ENCODE measurements around the gene C3orf62. TPM values are rescaled to one million over a fixed set of nuclear protein-coding genes. Genes with fewer than 3 reads are reported as not detected.
"Not testable (repeated sequence)": the region's sequence is repeated elsewhere in the genome, so short reads cannot be mapped to it uniquely, and the experiment has no call there.

The C3orf62 gene
- total RNA-seq, 1 donor from 2014 or later, result 1.8 TPM

DNA sequence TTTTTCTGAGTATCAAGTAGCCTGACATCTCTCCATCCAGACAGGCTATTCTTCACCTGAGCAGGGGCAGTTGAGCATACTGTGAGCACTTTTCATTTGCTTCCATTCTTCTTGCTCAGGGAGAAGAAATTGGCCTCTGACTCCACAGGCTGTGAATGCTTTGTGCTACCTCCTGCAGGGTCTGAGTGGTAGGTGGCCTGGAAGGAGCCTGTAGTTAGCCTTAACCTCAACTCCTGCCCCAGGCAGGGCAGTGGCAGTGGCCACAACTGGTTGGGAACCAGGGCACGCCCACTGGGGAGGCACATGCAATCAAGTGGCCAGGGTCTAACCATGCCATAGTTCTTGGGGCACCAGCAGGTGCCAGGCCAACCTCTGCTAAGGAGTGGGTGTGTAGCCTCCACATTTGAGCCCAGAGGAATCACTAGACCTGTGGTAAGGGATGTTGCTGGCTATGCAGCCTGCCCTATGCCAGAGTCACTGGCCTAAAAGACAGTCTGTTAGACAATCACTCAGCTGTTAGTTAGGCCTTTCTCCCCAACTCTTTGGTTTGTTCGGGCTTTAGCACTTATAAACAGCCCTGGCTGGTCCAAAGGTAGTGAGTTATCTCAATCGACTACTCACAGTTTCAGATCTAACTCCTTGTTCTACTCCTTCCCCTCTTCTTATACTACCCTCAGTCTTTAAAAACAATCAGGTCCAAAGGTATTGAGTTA lies 7.4 kb downstream of the C3orf62 start:
- no peak for DNase-seq (ENCODE audit: low read depth in 2 of 2)

DNA sequence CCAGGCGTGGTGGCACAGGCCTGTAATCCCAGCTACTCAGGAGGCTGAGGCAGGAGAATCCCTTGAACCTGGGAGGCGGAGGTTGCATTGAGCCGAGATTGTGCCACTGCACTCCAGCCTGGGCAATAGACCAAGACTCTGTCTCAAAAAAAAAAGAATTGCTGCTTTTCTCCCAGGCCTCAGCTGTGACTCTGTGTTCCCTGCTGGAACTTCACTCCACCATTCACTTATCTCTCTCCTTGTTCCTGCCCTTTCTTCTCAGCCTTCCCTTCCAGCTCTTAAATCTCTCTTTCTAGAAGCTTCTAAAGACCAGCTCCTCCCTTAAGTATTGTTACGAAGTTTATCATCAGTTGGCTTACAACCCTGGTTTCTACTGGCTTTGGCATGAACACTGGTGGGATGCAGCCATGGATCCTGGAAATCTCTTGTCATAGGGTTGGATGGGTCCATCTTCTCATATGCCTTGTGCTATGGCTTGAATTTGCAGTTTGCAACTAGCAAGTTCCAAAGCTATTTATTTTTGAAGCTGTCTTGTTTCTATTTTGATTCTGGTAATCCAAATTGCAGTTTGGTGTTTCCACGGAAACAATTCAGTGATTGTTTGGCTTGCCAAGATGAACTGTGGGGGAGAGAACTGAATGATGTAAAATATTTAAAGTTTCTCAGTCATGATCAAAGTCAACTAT lies 10.5 kb downstream of the C3orf62 start:
- peak in 1 of 2 donors; percentile 29 for DNase-seq (ENCODE audit: low read depth in 2 of 2)

DNA sequence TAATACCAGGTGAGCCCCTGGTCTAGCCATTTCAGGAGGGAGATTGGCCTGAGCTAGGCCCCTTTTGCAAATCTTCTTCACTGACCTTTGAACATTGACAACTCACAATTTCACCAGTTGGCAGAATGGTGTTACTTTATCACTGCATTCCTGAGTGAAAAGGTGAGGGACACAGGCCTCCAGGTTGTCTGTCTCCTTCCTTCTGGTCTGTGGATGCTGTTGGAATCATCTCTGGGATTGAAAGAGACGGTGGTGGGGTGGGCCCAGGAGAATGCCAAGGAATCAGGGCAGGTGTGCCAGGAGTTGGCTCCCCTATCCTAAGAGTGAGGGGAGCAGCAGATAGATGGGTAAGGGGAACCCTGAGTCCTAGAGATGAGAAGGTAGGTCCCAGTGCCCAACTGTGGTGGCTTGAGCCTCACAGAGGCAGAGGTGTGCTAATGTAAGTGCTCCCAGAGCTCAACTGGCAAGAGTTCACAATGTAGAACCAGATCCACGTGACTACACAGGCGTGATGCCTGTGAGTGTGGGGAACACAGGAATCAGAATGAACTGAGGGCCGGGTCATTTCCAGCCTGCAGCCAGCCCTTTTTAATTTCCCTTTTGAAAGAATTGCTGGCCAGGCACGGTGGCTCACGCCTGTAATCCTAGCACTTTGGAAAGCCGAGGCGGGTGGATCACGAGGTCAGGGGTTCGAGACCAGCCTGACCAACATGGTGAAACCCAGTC lies 11.2 kb downstream of the C3orf62 start:
- DNase-seq (ENCODE audit: low read depth in 2 of 2), result peak in 1 of 2 donors; percentile 52

DNA sequence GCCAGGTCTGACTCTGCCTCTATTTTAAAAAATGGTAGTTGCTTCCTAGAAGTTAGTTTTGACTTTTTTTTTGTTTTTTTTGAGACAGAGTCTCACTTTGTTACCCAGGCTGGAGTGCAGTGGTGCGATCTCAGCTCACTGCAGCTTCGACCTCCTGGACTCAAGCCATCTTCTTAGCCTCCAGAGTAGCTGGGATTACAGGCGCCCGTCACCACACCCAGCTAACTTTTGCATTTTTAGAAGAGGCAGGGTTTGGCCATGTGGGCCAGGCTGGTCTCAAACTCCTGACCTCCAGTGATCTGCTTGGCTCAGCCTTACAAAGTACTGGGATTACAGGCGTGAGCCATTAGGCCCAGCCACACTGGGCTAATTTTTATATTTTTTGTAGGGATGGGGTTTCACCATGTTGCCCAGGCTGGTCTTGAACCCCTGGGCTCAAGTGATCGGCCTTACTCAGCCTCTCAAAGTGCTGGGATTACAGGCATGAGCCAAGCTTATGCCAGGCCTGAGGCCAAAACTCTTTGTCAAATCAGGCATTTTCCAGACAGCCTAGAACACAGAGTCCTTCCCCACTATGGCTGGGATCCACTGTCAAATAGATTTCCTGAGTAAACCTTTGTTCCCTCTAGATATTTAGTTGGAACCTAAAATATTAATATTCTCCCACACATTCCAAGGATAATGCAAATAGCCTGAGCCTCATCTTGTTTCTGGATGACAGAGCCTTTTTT lies 13.7 kb downstream of the C3orf62 start:
- DNase-seq (ENCODE audit: low read depth in 2 of 2), result no peak

DNA sequence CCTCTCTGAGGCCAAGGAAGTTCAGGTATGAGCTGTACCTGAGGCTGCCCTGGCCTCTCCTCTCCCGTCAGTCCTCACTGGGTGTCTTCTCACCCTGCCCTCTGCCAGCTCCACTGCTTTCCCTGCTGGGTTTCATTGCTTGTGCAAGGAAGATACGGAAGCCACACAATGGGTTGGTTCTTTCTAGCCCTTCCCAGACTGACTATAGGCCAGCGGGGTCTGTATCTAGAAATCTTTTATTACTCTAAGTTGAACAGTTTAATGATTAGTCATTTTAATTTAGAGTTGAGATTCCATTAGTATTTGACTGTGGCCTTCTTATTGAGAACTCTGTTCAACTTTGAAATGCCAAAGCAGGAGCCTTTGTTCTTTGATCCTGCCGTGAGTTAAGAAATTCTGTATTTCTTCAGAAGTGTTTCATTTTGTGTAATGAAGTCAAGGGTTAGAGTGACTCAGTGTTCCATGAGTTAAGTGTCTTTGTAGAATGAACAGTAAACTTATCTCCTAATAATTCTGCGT lies 16.2 kb downstream of the C3orf62 start:
- no peak for DNase-seq (ENCODE audit: low read depth in 2 of 2)

DNA sequence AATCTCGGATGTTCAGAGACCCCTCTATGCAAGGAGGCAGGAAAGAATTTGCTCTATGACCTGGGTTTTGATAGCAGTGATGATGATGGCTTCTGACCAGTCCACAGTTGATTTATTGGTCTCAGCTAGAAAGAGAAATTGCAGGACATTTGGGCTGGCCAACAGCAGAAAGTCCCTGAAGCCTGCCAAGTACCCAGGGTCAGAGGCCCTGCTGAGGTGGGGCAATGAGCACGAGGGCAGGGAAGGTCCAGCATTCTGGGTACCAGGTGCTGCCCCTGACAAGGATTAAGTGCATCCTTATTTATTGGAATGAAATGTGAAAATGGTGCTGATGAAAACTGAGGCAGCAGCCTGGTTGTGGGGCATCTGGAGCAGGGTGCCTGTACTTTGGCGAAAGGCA lies 19.8 kb downstream of the C3orf62 start:
- no peak for DNase-seq (ENCODE audit: low read depth in 2 of 2)

DNA sequence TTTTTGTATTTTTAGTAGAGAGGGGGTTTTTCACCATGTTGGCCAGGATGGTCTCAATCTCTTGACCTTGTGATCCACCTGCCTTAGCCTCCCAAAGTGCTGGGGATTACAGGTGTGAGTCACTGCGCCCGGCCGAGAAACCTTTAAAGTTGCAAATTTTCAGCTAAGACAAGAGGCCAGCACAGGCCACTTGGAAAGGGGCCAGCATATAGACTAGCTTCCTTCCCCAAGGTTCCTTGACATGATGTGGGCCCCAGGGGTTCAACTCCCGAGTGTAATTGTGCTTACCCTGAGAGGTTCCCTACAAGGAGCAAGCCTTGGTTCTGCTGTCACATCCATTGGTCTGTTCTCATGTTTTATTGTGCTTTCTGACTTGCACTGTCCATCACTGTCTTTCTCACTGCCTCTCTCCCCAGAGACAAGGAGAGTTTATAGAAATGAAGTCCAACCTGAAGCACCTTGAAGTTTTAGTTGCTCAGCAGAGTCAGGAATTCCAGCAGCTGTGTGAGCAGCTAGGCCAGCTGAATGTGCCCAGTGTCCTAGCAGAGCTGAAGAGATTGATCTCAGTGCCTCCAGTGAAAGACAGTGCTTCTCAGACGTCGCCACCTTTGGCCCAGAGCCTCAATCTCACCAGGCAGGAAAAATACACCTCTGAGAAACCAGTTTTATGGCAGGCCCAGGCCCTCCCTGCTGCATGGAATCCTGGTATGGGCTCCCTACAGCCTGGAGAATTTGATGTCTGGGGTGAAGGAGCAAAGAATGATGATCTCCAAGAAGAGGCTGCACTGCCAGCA lies 21.1 kb downstream of the C3orf62 start:
- no peak for DNase-seq (ENCODE audit: low read depth in 2 of 2)

DNA sequence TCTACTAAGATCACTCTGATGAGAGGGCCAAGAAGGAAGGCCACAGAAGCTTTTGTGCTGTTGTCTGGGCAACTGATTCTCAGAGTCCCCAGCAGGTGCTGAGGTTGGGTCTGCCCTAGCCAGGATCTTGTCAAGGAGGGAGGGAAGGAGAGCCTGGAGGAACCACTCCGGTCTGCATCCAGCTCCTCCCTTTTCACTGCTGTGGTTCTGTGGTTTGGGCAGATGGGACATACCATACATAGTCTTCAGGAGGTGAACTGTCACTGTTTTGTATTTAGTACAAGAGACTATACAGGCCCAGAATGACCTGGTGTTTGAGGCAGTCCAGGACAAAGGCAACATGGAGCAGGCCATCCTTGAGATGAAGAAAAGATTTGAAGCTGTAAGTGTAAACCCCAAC lies 21.9 kb downstream of the C3orf62 start:
- no peak for DNase-seq (ENCODE audit: low read depth in 2 of 2)

DNA sequence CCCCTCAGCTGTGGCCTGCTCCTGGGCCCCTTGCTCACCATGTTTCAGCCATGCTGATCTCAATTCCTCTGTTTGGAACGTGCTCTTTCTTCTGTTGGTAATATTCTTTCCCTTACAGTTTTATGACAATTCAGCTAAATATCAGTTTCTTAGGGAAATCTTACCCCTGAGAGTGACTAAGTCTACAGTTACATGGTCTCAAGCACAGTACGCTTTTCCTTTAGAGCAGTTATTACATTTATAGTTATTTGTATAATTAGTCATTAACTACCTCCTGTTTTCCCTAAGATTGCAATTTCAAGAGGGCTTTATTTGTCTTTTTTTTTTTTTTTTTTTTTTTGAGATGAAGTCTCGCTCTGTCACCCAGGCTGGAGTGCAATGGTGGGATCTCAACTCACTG lies 23.5 kb downstream of the C3orf62 start:
- DNase-seq (ENCODE audit: low read depth in 2 of 2), result no peak

DNA sequence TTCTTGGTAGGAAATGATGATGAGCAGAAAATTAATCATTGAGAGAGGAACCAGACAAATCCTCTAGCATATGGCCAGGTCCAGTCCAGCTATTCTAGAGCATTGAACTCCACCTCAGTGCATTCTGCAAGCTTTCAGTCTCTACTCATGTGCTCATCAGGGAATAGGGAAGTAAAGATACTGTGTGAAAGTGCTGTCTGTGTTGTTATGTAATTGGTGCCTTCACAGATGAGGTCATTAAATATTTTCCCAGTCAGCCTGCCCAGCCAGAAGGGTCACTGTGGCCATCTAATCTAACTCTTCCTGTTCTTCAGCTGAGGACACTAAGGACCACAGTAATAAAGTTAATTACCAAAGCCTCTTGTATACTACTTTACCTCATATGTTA lies 28.2 kb downstream of the C3orf62 start:
- peak; percentile 21 to 48 for DNase-seq (ENCODE audit: low read depth in 2 of 2)

DNA sequence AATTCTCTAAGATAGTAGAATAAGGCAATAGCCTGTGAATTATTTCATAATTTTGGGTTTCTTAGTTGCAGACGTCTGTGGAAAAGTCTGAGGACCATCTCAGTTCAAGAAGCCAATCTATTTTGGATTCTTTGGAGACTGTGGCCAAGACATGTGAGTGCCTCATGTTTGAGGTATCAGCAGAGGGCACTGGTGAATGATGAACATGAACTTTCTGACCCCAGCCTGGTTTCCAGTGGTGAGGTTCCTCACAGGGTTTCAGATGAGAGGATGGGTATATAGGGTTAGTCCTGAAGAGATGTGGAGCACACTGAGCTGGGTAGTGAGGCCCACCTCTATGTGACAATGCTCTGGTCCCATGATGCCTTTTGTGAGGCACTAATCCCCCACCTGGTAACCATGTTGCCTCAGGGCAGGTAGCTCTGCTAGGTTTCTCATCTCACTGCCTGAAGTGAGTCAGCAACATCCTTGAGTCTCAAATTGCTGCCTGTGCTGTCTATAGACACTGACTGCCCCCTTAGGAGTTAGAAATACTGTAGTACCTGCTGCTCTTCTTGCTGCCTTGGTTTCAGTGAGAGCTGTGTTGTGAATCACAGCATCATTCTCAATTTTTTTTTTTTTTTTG lies 32.3 kb downstream of the C3orf62 start:
- no peak for DNase-seq (ENCODE audit: low read depth in 2 of 2)

DNA sequence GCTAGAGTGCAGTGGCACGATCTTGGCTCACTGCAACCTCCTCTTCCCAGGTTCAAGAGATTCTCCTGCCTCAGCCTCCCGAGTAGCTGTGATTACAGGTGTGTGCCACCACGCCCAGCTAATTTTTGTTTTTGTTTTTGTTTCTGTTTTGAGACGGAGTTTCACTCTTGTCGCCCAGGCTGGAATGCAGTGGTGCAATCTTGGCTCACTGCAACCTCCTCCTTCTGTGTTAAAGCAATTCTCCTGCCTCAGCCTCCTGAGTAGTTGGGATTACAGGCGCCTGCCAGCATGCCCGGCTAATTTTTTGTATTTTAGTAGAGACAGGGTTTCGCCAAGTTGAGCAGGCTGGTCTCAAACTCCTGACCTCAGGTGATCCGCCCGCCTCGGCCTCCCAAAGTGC lies 36.9 kb downstream of the C3orf62 start:
- DNase-seq (ENCODE audit: low read depth in 2 of 2), result not testable (repeated sequence)

DNA sequence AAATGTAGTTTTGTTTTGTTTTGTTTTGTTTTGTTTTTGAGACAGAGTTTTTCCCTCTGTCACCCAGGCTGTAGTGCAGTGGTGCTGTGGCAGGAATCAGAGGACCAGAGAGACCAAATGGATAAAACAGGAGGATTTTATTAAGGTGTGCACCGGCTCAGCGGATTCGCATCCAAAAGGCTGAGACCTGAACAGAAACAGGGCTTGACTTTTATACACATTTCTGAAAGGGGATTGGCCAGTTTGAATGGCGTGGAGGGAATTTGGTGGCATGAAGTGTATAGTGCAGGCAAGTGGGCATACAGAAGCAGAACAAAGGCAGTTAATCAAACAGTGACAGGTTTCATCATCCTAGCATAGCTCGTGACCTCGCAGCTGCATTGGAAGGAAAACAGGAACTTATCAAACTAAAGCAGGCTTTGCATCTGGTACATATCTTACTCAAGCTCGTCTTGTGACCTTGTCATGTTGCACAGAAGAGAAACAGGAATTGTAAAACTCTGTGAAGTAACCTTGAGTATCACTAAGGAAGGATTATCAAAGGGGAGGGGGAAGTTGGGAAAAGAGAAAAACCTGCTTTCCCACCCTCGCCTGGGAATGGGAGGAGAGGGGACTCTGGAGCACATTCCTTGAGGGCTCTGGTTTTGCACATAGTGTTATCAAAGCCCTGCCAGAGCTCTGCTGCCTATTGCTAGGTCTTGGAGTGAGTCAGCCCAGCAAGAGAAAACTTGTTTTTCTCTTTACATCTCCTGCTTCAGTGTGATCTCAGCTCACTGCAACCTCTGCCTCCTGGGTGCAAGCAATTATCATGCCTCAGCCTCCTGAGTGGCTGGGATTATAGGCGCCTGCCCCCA lies 38.5 kb downstream of the C3orf62 start:
- peak; percentile 86 to 95 for DNase-seq (ENCODE audit: low read depth in 2 of 2)

DNA sequence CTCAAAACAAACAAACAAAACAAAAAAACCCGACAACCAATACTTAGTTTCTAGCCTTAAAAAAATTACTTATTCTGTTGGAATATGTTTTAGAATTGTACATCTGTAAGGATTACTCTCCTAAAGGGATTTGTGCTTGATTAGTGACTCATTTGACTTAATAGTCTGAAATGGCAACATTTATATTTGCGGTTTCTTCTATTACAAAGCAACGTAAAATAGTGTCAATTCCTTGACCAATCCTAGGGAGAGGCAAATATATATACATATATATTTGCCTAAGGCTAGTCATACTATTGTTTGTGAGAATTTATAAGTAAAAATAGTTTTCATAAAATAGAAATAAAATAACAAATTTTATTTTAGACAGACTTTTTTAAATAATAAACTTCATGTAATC lies 39.7 kb downstream of the C3orf62 start:
- no peak for DNase-seq (ENCODE audit: low read depth in 2 of 2)

DNA sequence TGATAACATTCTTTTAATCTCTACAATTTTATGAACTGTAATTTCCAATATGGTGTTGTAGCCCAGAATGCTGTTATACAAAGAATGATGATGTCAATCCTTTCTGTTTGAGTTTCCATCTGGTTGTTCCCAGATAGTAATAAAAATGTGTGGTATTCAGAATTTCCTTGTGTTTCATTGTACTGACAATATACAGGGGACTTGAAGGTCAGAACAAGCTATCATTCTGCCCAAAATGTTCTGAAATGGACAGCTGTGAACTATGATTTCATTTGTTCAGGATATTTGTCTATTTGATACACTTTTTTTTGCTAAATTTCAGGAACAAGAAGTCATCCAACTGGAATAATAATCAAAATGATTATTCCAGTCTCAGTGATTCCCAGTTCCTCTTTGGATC lies 40.8 kb downstream of the C3orf62 start:
- peak; percentile 43 to 85 for DNase-seq (ENCODE audit: low read depth in 2 of 2)

DNA sequence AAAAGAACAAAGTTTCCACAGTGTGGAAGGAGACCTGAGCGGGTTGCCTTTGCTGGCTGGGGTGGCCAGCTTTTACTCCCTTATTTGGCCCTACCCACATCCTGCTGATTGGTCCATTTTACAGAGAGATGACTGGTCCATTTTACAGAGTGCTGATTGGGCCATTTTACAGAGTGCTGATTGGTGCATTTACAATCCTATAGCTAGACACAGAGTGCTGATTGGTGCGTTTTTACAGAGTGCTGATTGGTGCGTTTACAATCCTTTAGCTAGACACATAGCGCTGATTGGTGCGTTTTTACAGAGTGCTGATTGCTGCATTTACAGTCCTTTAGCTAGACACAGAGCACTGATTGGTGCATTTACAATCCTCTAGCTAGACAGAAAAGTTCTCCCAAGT lies 48.2 kb downstream of the C3orf62 start:
- not testable (repeated sequence) for DNase-seq (ENCODE audit: low read depth in 2 of 2)

DNA sequence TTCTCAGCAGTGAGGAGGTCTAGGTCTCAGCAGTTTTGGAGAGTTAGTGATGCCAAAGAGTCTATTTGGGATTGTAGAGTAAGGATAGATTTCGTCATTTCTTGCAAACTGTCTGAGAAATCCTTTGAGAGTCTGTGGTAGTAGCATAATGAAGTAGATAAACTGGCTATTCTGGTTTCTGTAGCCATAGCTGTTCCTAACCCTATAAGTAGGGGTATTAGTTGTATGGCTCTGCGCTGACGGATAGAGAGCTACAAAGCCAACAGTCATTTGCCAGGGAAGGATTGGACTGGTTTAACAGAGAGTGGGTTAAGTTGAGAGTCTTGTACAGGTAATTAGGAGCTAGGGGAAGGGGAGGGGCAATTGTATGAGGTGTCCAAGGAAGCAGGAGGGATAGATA lies 55.0 kb downstream of the C3orf62 start:
- no peak for DNase-seq (ENCODE audit: low read depth in 2 of 2)

DNA sequence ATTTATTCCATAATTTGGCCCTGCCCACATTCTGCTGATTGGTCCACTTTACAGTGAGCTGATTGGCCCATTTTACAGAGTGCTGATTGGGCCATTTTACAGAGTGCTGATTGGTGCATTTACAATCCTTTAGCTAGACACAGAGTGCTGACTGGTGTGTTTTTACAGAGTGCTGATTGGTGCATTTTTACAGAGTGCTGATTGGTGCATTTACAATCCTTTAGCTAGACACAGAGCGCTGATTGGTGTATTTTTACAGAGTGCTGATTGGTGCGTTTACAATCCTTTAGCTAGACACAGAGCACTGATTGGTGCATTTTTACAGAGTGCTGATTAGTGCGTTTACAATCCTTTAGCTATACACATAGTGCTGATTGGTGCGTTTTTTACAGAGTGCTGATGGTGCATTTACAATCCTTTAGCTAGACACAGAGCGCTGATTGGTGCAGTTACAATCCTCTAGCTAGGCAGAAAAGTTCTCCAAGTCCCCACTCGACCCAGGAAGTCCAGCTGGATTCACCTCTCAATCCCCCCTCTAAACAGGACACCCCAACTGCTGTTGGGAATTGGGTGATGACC lies 56.0 kb downstream of the C3orf62 start:
- DNase-seq (ENCODE audit: low read depth in 2 of 2), result not testable (repeated sequence)

DNA sequence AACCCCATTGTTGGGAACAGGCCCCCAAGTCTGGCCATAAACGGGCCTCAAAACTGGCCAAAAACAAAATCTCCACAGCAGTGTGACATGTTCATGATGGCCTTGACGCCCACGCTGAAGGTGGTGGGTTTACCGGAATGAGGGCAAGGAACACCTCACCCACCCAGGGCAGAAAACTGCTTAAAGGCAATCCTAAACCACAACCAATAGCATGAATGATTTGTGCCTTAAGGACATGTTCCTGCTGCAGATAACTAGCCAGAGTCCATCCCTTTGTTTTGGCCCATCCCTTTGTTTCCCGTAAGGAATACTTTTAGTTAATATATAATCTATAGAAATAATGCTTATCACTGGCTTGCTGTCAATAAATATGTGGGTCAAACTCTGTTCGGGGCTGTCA lies 57.9 kb downstream of the C3orf62 start:
- DNase-seq (ENCODE audit: low read depth in 2 of 2), result no peak
